GM18505 (cell line): Measurements from ENCODE around the gene TPX2.

Experiments
- ATAC-seq: cut with Tn5 transposase; IDR thresholded peaks from one replicate; pipeline ENCODE4 v1.9.1; 2021; ENCODE audit not compliant: unreplicated experiment
- POLR2A ChIP-seq: IDR thresholded peaks from 4 replicates; pipeline ENCODE4 v1.6.1; 2011; ENCODE audit warnings: borderline replicate concordance; ENCODE audit not compliant: insufficient read depth, insufficient read length; ENCODE audit errors: extremely low read depth

TPX2 gene

GRCh38 chr20:31780839-31781238, 41.7 kb downstream of the TPX2 start:
- no peak for TF ChIP-seq POLR2A
- no peak for ATAC-seq

GRCh38 chr20:31781945-31782344, 42.9 kb downstream of the TPX2 start:
- ATAC-seq = no peak
- TF ChIP-seq POLR2A = no peak

- TF ChIP-seq POLR2A = no peak
- ATAC-seq = no peak
These were observed 45.4 kb downstream of the TPX2 start for GRCh38 chr20:31784354-31785044.

GRCh38 chr20:31785089-31785488, 46.0 kb downstream of the TPX2 start:
- no peak for TF ChIP-seq POLR2A
- ATAC-seq = no peak

- no peak for TF ChIP-seq POLR2A
- ATAC-seq = no peak
These were observed 49.5 kb downstream of the TPX2 start for GRCh38 chr20:31788578-31788977.

GRCh38 chr20:31790401-31790800, 51.3 kb downstream of the TPX2 start:
- no peak for ATAC-seq
- TF ChIP-seq POLR2A = no peak

GRCh38 chr20:31797364-31797763, 58.3 kb downstream of the TPX2 start:
- TF ChIP-seq POLR2A = no peak

GRCh38 chr20:31801508-31801907, 62.4 kb downstream of the TPX2 start:
- no peak for ATAC-seq
- no peak for TF ChIP-seq POLR2A

More at GRCh38 chr20:31797364-31797763, 58.3 kb downstream of the TPX2 start:
- no peak for ATAC-seq

GRCh38 chr20:31803552-31804291, 64.6 kb downstream of the TPX2 start:
- ATAC-seq = no peak

GRCh38 chr20:31806564-31807355, 67.7 kb downstream of the TPX2 start:
- ATAC-seq = no peak
- TF ChIP-seq POLR2A = no peak

More at GRCh38 chr20:31803552-31804291, 64.6 kb downstream of the TPX2 start:
- no peak for TF ChIP-seq POLR2A

GRCh38 chr20:31808481-31808880, 69.4 kb downstream of the TPX2 start:
- no peak for TF ChIP-seq POLR2A

GRCh38 chr20:31809661-31810060, 70.6 kb downstream of the TPX2 start:
- no peak for TF ChIP-seq POLR2A
- no peak for ATAC-seq

More at GRCh38 chr20:31808481-31808880, 69.4 kb downstream of the TPX2 start:
- no peak for ATAC-seq

GRCh38 chr20:31811198-31811597, 72.1 kb downstream of the TPX2 start:
- ATAC-seq = no peak
- TF ChIP-seq POLR2A = no peak
